ENCODE data around the gene MGAT3.

Gene MGAT3

GRCh38 chr22:39463277-39463676 is 6.5 kb downstream of the MGAT3 start:
- TF ChIP-seq CTCF (IDR thresholded peaks at IDR 0.05; ENCODE audit: insufficient read depth, low read depth, low read length, missing control alignments): no peak
- DNase-seq (ENCODE audit: low read depth): no peak
- H3K4me3 ChIP-seq (ENCODE audit: low read depth, low read length): no peak overlapping the region

GRCh38 chr22:39463931-39464390 is 7.1 kb downstream of the MGAT3 start:
- no peak for TF ChIP-seq CTCF (IDR thresholded peaks at IDR 0.05; ENCODE audit: insufficient read depth, low read depth, low read length, missing control alignments)
- no peak overlapping the region for H3K4me3 ChIP-seq (ENCODE audit: low read depth, low read length)
- no peak for DNase-seq (ENCODE audit: low read depth)

GRCh38 chr22:39466228-39467006 is 9.6 kb downstream of the MGAT3 start:
- DNase-seq (ENCODE audit: low read depth): no peak
- no peak for TF ChIP-seq CTCF (IDR thresholded peaks at IDR 0.05; ENCODE audit: insufficient read depth, low read depth, low read length, missing control alignments)
- H3K4me3 ChIP-seq (ENCODE audit: low read depth, low read length): no peak overlapping the region

- TF ChIP-seq CTCF (IDR thresholded peaks at IDR 0.05; ENCODE audit: insufficient read depth, low read depth, low read length, missing control alignments): no peak
- no peak overlapping the region for H3K4me3 ChIP-seq (ENCODE audit: low read depth, low read length)
- DNase-seq (ENCODE audit: low read depth): no peak
Observed at GRCh38 chr22:39467390-39467895, 10.6 kb downstream of the MGAT3 start.

GRCh38 chr22:39468487-39469325 is 11.9 kb downstream of the MGAT3 start:
- no peak overlapping the region for H3K4me3 ChIP-seq (ENCODE audit: low read depth, low read length)
- no peak for TF ChIP-seq CTCF (IDR thresholded peaks at IDR 0.05; ENCODE audit: insufficient read depth, low read depth, low read length, missing control alignments)
- DNase-seq (ENCODE audit: low read depth): no peak

- H3K4me3 ChIP-seq (ENCODE audit: low read depth, low read length): no peak overlapping the region
- TF ChIP-seq CTCF (IDR thresholded peaks at IDR 0.05; ENCODE audit: insufficient read depth, low read depth, low read length, missing control alignments): no peak
- no peak for DNase-seq (ENCODE audit: low read depth)
Observed at GRCh38 chr22:39469326-39469680, 12.5 kb downstream of the MGAT3 start.

Measured in GM12865 (cell line).